Spleen (tissue), 11 donors: Measurements from ENCODE around the gene SETBP1. TPM values are rescaled to one million over a fixed set of nuclear protein-coding genes. Genes with fewer than 3 reads are reported as not detected.

Source experiments
- DNase-seq: peaks from one replicate; pipeline ENCODE4 v3.0.0-alpha.2; 2020
- H3K27ac ChIP-seq, 8 donors: fragments of 200-600 bp; sonication (generic) in 7 of 8; 1 replicate in 4 of 8; 2 replicates in 4 of 8; pipeline versions ENCODE4 v1.5.0 to v1.8.0; 2016 to 2021; ENCODE audit warnings: inconsistent platforms in 4 of 8, mild to moderate bottlenecking in 4 of 8, moderate library complexity in 1 of 8
- H3K27me3 ChIP-seq, 7 donors: fragments of 200-600 bp; sonication (generic) in 6 of 7; replicated peaks in 1 of 7; 1 replicate in 4 of 7; 2 replicates in 3 of 7; pipeline versions ENCODE4 v1.5.0 to v1.8.0; 2016 to 2021; ENCODE audit warnings: inconsistent platforms in 3 of 7, mild to moderate bottlenecking in 1 of 7
- H3K36me3 ChIP-seq, 6 donors: fragments of 200-600 bp; sonication (generic) in 5 of 6; 1 replicate in 4 of 6; 2 replicates in 2 of 6; pipeline versions ENCODE4 v1.5.0 to v1.8.0; 2016 to 2021; ENCODE audit warnings: inconsistent platforms in 2 of 6
- H3K4me1 ChIP-seq, 6 donors: fragments of 200-600 bp; sonication (generic) in 5 of 6; 1 replicate in 3 of 6; 2 replicates in 3 of 6; pipeline versions ENCODE4 v1.5.0 to v1.8.0; 2016 to 2021; ENCODE audit warnings: inconsistent platforms in 3 of 6
- H3K4me3 ChIP-seq, 8 donors: fragments of 200-600 bp; sonication (generic) in 7 of 8; 1 replicate in 4 of 8; 2 replicates in 4 of 8; pipeline versions ENCODE4 v1.5.0 to v1.8.0; 2016 to 2021; ENCODE audit warnings: inconsistent platforms in 4 of 8, mild to moderate bottlenecking in 4 of 8, moderate library complexity in 2 of 8
- H3K9me3 ChIP-seq, 8 donors: fragments of 200-600 bp; sonication (generic) in 7 of 8; 1 replicate in 4 of 8; 2 replicates in 4 of 8; pipeline versions ENCODE4 v1.5.0 to v1.8.0; 2016 to 2021; ENCODE audit warnings: inconsistent platforms in 4 of 8
- POLR2A ChIP-seq, 3 donors: fragments of 450-650 bp; IDR thresholded peaks; one replicate each; pipeline ENCODE4 v1.5.1; 2017; ENCODE audit warnings: antibody characterized with exemption in 3 of 3, mild to moderate bottlenecking in 1 of 3
- POLR2AphosphoS5 ChIP-seq, 3 donors: sonication (generic); formaldehyde crosslinking; IDR thresholded peaks; one replicate each; pipeline ENCODE4 v1.5.1; 2017; ENCODE audit warnings: antibody characterized with exemption in 3 of 3
- WGBS, 5 donors: extraction: QIAGEN DNeasy Blood & Tissue Kit in 3 of 5; methylation state at CpG; one replicate each; pipeline versions ENCODE4 v1.1.5 to v1.1.7; 2013 to 2018; 5-methylcytosine and 5-hydroxymethylcytosine counted together
- intact Hi-C: fragments of 100-400 bp; cut with DNase I; formaldehyde crosslinking; loops from one replicate; pipeline ENCODE4 v1.15.0; 2023; ENCODE audit warnings: low total_unique reads
- polyA plus RNA-seq, 3 donors: library from polyadenylated mRNA; stranded (reverse); fragments of 200-250 nt; gene quantifications; one replicate each; pipeline ENCODE4 v1.2.1, GENCODE V29; 2013
- total RNA-seq, 7 donors: library from RNA; depleted of rRNA in 3 of 7; stranded (reverse); fragments of >200 nt in 3 of 7; fragmentation: NEBNext Ultra II Directional in 4 of 7; extraction: Animal tissue kit (Norgen Biotek cat#: 25700) in 4 of 7; gene quantifications; one replicate each; pipeline versions ENCODE4 v1.1.0 to v1.2.1, GENCODE V29; 2016 to 2021
- TF ChIP-seq, protein P1 (sequence below), 11 experiments: fragments of 200-600 bp in 7 of 11; fragments of 450-650 bp in 4 of 11; sonication (generic) in 4 of 11; IDR thresholded peaks in 8 of 11; conservative IDR thresholded peaks in 3 of 11; 1 replicate in 7 of 11; 2 replicates in 4 of 11; pipeline versions ENCODE4 v1.4.0 to v1.8.0; 2016 to 2021; ENCODE audit warnings: antibody characterized with exemption in 11 of 11, inconsistent platforms in 4 of 11, mild to moderate bottlenecking in 1 of 11
- donor health status: healthy with polysubstance abuse.
- donor health status: DM: no; HTN: no; CAD: no; lungs with moderate emphysema.
- donor health status: DM: no; HTN: no; CAD: no.
- donor health status: Bipolar disorder and iron deficiency.
- donor health status: healthy.
- donor health status: DM: no; HTN: no; CAD: no.
- donor health status: DM: yes; HTN: yes; CAD: no.

The SETBP1 gene
- total and polyA plus RNA-seq, 10 donors: 2.0 to 50.7 (median 33.1) TPM

DNA sequence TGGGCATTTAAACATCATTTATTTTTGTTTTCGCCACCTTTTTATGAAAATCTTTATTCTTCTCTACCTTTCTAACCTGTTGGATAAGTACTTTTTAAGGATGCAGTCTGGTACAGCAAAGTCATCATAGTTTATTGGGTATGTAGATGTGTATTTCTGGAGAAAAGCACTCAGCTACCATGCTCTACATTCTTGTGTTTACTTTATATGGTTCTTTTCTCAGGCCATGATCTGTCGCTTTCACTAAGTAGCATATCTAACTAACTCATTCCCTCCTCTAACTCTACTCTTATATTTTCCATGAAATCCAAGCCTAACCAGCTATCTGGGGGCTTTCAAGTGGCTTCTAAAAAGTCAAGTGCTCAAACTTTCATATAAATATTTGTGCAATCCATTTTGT lies 25.3 kb upstream of the SETBP1 start:
- intact Hi-C loops: no loop called here
- DNase-seq: no peak
- no peak for TF ChIP-seq POLR2AphosphoS5 (IDR thresholded peaks at IDR 0.05)
- TF ChIP-seq, protein P1, sequence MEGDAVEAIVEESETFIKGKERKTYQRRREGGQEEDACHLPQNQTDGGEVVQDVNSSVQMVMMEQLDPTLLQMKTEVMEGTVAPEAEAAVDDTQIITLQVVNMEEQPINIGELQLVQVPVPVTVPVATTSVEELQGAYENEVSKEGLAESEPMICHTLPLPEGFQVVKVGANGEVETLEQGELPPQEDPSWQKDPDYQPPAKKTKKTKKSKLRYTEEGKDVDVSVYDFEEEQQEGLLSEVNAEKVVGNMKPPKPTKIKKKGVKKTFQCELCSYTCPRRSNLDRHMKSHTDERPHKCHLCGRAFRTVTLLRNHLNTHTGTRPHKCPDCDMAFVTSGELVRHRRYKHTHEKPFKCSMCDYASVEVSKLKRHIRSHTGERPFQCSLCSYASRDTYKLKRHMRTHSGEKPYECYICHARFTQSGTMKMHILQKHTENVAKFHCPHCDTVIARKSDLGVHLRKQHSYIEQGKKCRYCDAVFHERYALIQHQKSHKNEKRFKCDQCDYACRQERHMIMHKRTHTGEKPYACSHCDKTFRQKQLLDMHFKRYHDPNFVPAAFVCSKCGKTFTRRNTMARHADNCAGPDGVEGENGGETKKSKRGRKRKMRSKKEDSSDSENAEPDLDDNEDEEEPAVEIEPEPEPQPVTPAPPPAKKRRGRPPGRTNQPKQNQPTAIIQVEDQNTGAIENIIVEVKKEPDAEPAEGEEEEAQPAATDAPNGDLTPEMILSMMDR (IDR thresholded peaks at IDR 0.05 in 8 of 11, conservative IDR thresholded peaks at IDR 0.05 in 3 of 11): no peak
- no peak for TF ChIP-seq POLR2A (IDR thresholded peaks at IDR 0.05)
- Histone ChIP-seq H3K4me1 (no peaks in the 10 kb centered on the region), H3K4me3 (no peak overlapping the region), H3K27me3 (no peaks in the 10 kb centered on the region), H3K36me3 (no peaks in the 10 kb centered on the region), H3K9me3 (no peaks in the 10 kb centered on the region), H3K27ac (no peak overlapping the region)
- 69 to 92% (median 90%) methylated on average over 2 of the region's 2 CpGs for WGBS, 5 donors

DNA sequence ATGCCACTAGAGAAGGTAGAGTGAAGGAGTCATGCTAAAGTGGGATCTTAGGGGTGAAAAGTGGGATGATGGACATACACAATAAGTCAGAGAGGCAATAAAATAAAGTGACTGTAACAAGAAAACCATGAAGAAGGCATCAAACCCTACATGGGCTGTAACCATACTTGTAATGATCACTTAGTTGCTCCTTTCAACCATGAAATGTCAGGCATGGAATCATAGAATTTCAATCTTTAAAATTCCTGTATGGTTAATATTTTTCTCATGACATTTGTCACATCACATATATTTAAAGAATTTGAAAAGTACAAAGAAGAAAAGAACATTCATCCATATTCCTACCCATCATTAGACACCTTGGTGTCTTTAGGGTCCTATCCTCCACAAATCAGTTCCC lies 20.9 kb upstream of the SETBP1 start:
- Histone ChIP-seq H3K9me3 (no peaks in the 10 kb centered on the region), H3K4me1 (no peaks in the 10 kb centered on the region), H3K27ac (no peak overlapping the region), H3K27me3 (no peaks in the 10 kb centered on the region), H3K4me3 (no peak overlapping the region), H3K36me3 (no peaks in the 10 kb centered on the region)
- TF ChIP-seq POLR2A (IDR thresholded peaks at IDR 0.05): no peak
- TF ChIP-seq POLR2AphosphoS5 (IDR thresholded peaks at IDR 0.05): no peak
- TF ChIP-seq, protein P1 (IDR thresholded peaks at IDR 0.05 in 8 of 11, conservative IDR thresholded peaks at IDR 0.05 in 3 of 11): no peak
- DNase-seq: no peak
- intact Hi-C loops: no loop called here

DNA sequence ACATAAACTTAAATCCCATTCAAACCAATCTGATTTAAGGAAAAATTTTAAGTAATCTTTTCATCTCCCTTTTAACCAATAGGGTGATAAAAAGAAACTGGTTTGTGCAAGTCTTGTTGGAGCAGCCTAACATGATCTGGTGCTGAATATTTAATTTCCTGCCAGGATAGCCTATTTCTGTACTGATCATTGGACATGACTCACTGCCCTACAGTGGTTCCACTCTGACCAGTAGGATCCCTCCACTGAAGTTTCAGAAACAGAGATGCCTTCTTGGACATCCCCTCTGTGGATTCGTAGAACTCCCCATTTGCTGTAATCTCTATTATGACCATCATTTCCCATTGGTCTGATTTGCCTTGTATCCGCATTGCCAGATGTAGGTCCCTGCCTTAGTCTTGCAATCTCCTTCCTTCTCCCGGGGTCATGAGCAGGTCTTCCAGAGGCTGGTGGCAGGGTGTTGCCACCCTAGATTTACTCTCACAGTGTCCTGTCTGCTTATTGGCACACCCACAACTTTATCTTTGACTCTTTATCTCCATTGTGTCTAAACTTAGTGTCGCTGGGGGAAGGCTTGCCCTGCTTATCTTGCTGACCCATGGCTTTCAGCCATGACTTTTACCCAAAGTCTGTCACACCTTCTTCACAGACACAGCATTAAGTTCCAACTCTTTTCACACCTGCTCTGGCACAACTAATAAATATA lies 12.3 kb upstream of the SETBP1 start:
- Histone ChIP-seq H3K36me3 (no peaks in the 10 kb centered on the region), H3K27ac (no peak overlapping the region), H3K4me3 (no peak overlapping the region), H3K27me3 (no peaks in the 10 kb centered on the region), H3K4me1 (no peaks in the 10 kb centered on the region), H3K9me3 (peaks cover 0 to 9% (median 0%) of the 10 kb centered on the region in 8 donors)
- WGBS, 5 donors: 84 to 89% (median 86%) methylated on average over 4 of the region's 4 CpGs
- intact Hi-C loops: no loop called here
- no peak for DNase-seq
- no peak for TF ChIP-seq POLR2A (IDR thresholded peaks at IDR 0.05)
- no peak for TF ChIP-seq POLR2AphosphoS5 (IDR thresholded peaks at IDR 0.05)
- TF ChIP-seq, protein P1 (IDR thresholded peaks at IDR 0.05 in 8 of 11, conservative IDR thresholded peaks at IDR 0.05 in 3 of 11): no peak

DNA sequence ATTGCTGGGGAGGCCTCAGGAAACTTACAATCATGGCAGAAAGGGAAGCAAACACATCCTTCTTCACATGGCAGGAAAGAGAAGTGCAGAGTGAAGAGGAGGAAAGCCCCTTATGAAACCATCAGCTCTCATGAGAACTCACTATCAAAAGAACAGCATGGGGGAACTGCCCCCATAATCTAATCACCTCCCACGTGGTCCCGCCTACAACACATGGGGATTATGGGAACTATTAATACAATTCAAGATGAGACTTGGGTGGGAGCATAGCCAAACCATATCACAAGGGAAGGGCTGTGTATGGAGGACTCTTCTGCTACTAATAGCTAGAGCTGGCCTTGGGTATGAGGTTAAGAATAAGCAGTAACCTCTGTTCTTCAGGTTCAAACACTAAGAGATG lies 8.8 kb upstream of the SETBP1 start:
- Histone ChIP-seq H3K4me1 (no peaks in the 10 kb centered on the region), H3K9me3 (peaks cover 0 to 9% (median 0%) of the 10 kb centered on the region in 8 donors), H3K4me3 (no peak overlapping the region), H3K27me3 (no peaks in the 10 kb centered on the region), H3K36me3 (no peaks in the 10 kb centered on the region), H3K27ac (no peak overlapping the region)
- intact Hi-C loops: loop anchor here (10.0 kb wide), 1 partner anchor 543 kb away; no protein-coding TSS in a partner anchor
- 79 to 92% (median 86%) methylated on average over 2 of the region's 2 CpGs for WGBS, 5 donors
- no peak for TF ChIP-seq POLR2A (IDR thresholded peaks at IDR 0.05)
- TF ChIP-seq, protein P1 (IDR thresholded peaks at IDR 0.05 in 8 of 11, conservative IDR thresholded peaks at IDR 0.05 in 3 of 11): no peak
- no peak for TF ChIP-seq POLR2AphosphoS5 (IDR thresholded peaks at IDR 0.05)
- DNase-seq: no peak
